Liver (tissue), 9 donors: ENCODE measurements around the gene PCYT1A. TPM values are rescaled to one million over a fixed set of nuclear protein-coding genes. Genes with fewer than 3 reads are reported as not detected.

Experiments
- DNase-seq: peaks from one replicate; pipeline ENCODE4 v3.0.0-alpha.2; 2017; ENCODE audit warnings: low spot score
- H3K27ac ChIP-seq, 2 donors: one replicate each; pipeline ENCODE4 v1.7.0; 2013; ENCODE audit warnings: inconsistent platforms in 2 of 2, low read length in 2 of 2, control low read depth in 1 of 2, low read depth in 1 of 2, mild to moderate bottlenecking in 1 of 2
- H3K27me3 ChIP-seq, 4 donors: one replicate each; pipeline versions ENCODE4 v1.6.1 to v1.7.0; 2013; ENCODE audit warnings: low read length in 3 of 4, inconsistent platforms in 1 of 4, mild to moderate bottlenecking in 1 of 4, moderate library complexity in 1 of 4; ENCODE audit not compliant: control insufficient read depth in 4 of 4, insufficient read depth in 4 of 4
- H3K36me3 ChIP-seq, 4 donors: one replicate each; pipeline versions ENCODE4 v1.6.1 to v1.7.0; 2013; ENCODE audit warnings: low read length in 3 of 4, mild to moderate bottlenecking in 3 of 4, low read depth in 1 of 4, moderate library complexity in 1 of 4; ENCODE audit not compliant: control insufficient read depth in 4 of 4, insufficient read depth in 3 of 4
- H3K4me1 ChIP-seq, 4 donors: one replicate each; pipeline versions ENCODE4 v1.6.1 to v1.7.0; 2013; ENCODE audit warnings: low read length in 3 of 4, mild to moderate bottlenecking in 3 of 4, moderate library complexity in 1 of 4; ENCODE audit not compliant: control insufficient read depth in 4 of 4, insufficient read depth in 4 of 4
- H3K4me3 ChIP-seq, 3 donors: one replicate each; pipeline versions ENCODE4 v1.6.1 to v1.7.0; 2013; ENCODE audit warnings: low read length in 3 of 3, control low read depth in 1 of 3, low read depth in 1 of 3, mild to moderate bottlenecking in 1 of 3
- H3K9ac ChIP-seq, 2 donors: one replicate each; pipeline ENCODE4 v1.7.0; 2013; ENCODE audit warnings: low read length in 2 of 2, mild to moderate bottlenecking in 2 of 2, moderate library complexity in 2 of 2, control low read depth in 1 of 2, low read depth in 1 of 2
- H3K9me3 ChIP-seq, 4 donors: one replicate each; pipeline versions ENCODE4 v1.6.1 to v1.7.0; 2013; ENCODE audit warnings: low read length in 3 of 4; ENCODE audit not compliant: control insufficient read depth in 4 of 4
- CTCF ChIP-seq: fragments of 150-350 bp; IDR thresholded peaks from 2 replicates; pipeline ENCODE4 v1.5.1; 2017; ENCODE audit warnings: improper control_type of control experiment, low read depth, low read length; ENCODE audit not compliant: missing input control
- EGR1 ChIP-seq, 2 donors: IDR thresholded peaks; 2 replicates each; pipeline ENCODE4 v1.6.1; 2016 to 2018; ENCODE audit warnings: antibody characterized with exemption in 2 of 2, low read depth in 2 of 2
- FOXA1 ChIP-seq: IDR thresholded peaks from 2 replicates; pipeline ENCODE4 v1.6.1; 2016; ENCODE audit warnings: antibody characterized with exemption
- FOXA2 ChIP-seq: IDR thresholded peaks from 2 replicates; pipeline ENCODE4 v1.6.1; 2016; ENCODE audit warnings: antibody characterized with exemption
- GABPA ChIP-seq, 2 donors: IDR thresholded peaks in 1 of 2; conservative IDR thresholded peaks in 1 of 2; 2 replicates each; pipeline ENCODE4 v1.6.1; 2016; ENCODE audit warnings: antibody characterized with exemption in 2 of 2, mild to moderate bottlenecking in 1 of 2, moderate library complexity in 1 of 2
- HNF4A ChIP-seq, 2 donors: conservative IDR thresholded peaks; 2 replicates each; pipeline ENCODE4 v1.6.1; 2016; ENCODE audit warnings: antibody characterized with exemption in 2 of 2, mild to moderate bottlenecking in 2 of 2
- NR2F2 ChIP-seq: IDR thresholded peaks from 2 replicates; pipeline ENCODE4 v1.6.1; 2016; ENCODE audit warnings: antibody characterized with exemption
- REST ChIP-seq: IDR thresholded peaks from 2 replicates; pipeline ENCODE4 v1.6.1; 2016; ENCODE audit warnings: antibody characterized with exemption, mild to moderate bottlenecking
- RXRA ChIP-seq, 2 donors: IDR thresholded peaks; 2 replicates each; pipeline ENCODE4 v1.6.1; 2017 to 2018; ENCODE audit warnings: antibody characterized with exemption in 2 of 2, mild to moderate bottlenecking in 1 of 2
- SP1 ChIP-seq: IDR thresholded peaks from 2 replicates; pipeline ENCODE4 v1.6.1; 2018; ENCODE audit warnings: antibody characterized with exemption, mild to moderate bottlenecking
- YY1 ChIP-seq: IDR thresholded peaks from 2 replicates; pipeline ENCODE4 v1.6.1; 2016; ENCODE audit warnings: antibody characterized with exemption, mild to moderate bottlenecking
- WGBS: extraction: QIAGEN DNeasy Blood & Tissue Kit; methylation state at CpG from one replicate; pipeline ENCODE4 v1.1.7; 2013; 5-methylcytosine and 5-hydroxymethylcytosine counted together
- polyA plus RNA-seq, 2 donors: library from polyadenylated mRNA; stranded (reverse) in 1 of 2; unstranded in 1 of 2; fragments of 200-250 nt in 1 of 2; fragments of >200 nt in 1 of 2; fragmentation: Nextera tagmentation in 1 of 2; extraction: Ambion mirVana in 1 of 2; gene quantifications; one replicate each; pipeline versions ENCODE4 v1.2.1 to v1.2.3, GENCODE V29; 2013 to 2015
- total RNA-seq, 2 donors: library from RNA; depleted of rRNA; stranded (reverse); fragments of >200 nt; gene quantifications; one replicate each; pipeline ENCODE4 v1.2.3, GENCODE V29; 2014
- donor health status: healthy.
- donor health status: healthy.
- donor health status: healthy.
- donor health status: healthy.
- donor health status: healthy.

Gene PCYT1A
- total and polyA plus RNA-seq, 4 donors: 12.5 to 56.8 (median 24.3) TPM

GRCh38 chr3:196323016-196323415, 35.5 kb upstream of the PCYT1A start:
- 96% methylated on average over 4 of the region's 4 CpGs for WGBS
- Histone ChIP-seq H3K36me3 (no peaks in the 10 kb centered on the region), H3K27me3 (no peaks in the 10 kb centered on the region), H3K27ac (no peak overlapping the region), H3K4me3 (no peak overlapping the region), H3K4me1 (peaks cover 0 to 4% (median 0%) of the 10 kb centered on the region in 4 donors), H3K9me3 (no peaks in the 10 kb centered on the region), H3K9ac (no peak overlapping the region)
- no peak for DNase-seq
- TF ChIP-seq FOXA2: no peak
- TF ChIP-seq EGR1 (IDR thresholded peaks at IDR 0.05; ENCODE audit: low read depth in 2 of 2): no peak
- TF ChIP-seq GABPA (IDR thresholded peaks at IDR 0.05 in 1 of 2, conservative IDR thresholded peaks at IDR 0.05 in 1 of 2): no peak
- TF ChIP-seq SP1: no peak
- no peak for TF ChIP-seq CTCF
- TF ChIP-seq REST: no peak
- no peak for TF ChIP-seq NR2F2

- 91% methylated on average over 11 of the region's 11 CpGs for WGBS
- Histone ChIP-seq H3K36me3 (no peaks in the 10 kb centered on the region), H3K27ac (no peak overlapping the region), H3K9ac (no peak overlapping the region), H3K27me3 (no peaks in the 10 kb centered on the region), H3K4me3 (no peak overlapping the region), H3K9me3 (no peaks in the 10 kb centered on the region), H3K4me1 (peaks cover 0 to 8% (median 2%) of the 10 kb centered on the region in 4 donors)
- no peak for DNase-seq
- no peak for TF ChIP-seq FOXA1
- no peak for TF ChIP-seq SP1
- TF ChIP-seq YY1: no peak
- no peak for TF ChIP-seq CTCF
- no peak for TF ChIP-seq HNF4A (conservative IDR thresholded peaks at IDR 0.05)
- TF ChIP-seq RXRA (IDR thresholded peaks at IDR 0.05): no peak
Observed at GRCh38 chr3:196321162-196321561, 33.6 kb upstream of the PCYT1A start.
